NCI-H748 treated with DMSO at 0.1 percent for 48 hours (cell line): ENCODE data around the gene MAN1C1.
"Not testable (repeated sequence)": the region's sequence is repeated elsewhere in the genome, so short reads cannot be mapped to it uniquely, and the experiment has no call there.

Experiments used
- DNase-seq: peaks from one replicate; lab custom pipeline; 2025; lab: John Stamatoyannopoulos, UW

Gene MAN1C1

GRCh38 chr1:25636141-25636540 lies 19.6 kb downstream of the MAN1C1 start:
- not testable (repeated sequence) for DNase-seq

DNA sequence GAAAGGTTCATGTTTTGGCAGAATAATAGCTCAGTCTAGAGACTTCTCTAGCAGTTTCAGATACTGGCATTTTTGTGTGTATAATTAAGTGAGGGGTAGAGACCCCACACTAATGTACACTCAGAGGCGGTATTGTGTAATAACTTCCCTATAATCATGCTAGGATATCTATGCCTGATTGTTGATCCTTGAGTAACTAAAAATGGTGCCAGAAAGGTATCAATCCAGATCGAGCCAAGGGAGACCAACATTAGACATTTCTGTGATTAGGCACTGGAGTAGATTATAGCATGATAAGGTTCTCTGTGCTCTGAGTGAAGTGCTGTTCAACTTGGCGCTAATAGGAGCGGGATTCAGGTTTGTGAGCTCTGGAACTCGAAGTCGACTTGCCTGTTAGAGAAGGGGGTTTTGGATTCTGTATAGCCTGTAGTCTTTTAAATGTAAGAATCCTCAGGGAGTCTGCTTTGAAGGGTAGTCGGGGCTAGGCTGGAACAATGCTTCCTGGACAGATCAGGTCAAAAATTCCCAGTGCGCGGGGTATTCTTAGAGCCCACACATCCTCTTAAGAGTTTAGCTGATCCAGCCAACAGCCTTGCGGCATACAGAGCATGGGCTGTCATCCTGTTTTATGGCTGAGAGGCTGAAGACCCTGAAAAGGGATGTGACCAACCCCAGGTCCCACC lies 24.2 kb downstream of the MAN1C1 start:
- DNase-seq: no peak

DNA sequence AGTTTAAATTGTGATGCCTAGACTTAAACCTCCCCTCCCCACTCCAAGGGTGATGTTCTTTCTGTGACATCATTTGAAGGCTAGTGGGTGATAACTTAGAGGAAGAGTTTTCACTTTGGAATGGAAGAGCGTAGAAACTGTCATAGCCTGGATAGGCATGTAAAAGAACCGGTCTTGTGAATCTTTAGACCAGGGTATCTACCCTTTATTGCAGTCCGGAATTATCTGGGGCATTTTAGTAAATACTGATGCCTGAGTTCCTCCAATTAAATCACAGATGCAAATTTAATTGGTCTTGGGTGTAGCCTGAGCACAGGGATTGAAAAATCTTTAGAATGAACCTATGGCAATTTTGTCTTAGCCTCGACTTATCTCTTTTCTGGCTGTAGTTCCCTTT lies 24.7 kb downstream of the MAN1C1 start:
- DNase-seq: no peak

- no peak for DNase-seq
Measured at GRCh38 chr1:25641931-25642573, 25.5 kb downstream of the MAN1C1 start.

DNA sequence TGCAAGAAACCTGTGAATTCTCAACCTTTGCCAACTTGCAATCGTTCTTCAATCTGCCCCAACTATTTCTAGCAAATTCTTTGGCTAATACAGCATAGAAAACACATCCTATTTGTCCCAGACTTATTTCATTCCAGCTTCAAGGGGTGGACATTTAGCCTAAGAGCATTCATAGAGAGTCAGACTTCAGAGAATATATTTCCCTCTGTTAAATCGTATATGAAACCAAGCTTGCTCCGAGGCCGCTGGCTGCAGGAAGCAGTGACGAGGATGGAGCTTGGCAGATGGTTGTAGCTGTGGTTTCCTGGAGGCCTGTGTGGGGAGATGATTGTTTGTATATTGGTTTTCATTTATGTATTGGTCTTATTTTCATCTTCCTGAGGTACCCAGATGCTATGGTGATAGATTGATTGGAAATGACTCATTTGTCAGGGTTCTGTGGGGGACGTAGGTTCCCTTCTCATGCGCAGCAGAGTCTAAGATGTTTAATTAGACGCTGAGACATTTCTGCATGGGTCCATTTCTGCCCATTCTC lies 26.1 kb downstream of the MAN1C1 start:
- DNase-seq: no peak

GRCh38 chr1:25643929-25644328 lies 27.3 kb downstream of the MAN1C1 start:
- no peak for DNase-seq

GRCh38 chr1:25644962-25645361 lies 28.4 kb downstream of the MAN1C1 start:
- DNase-seq: no peak

DNA sequence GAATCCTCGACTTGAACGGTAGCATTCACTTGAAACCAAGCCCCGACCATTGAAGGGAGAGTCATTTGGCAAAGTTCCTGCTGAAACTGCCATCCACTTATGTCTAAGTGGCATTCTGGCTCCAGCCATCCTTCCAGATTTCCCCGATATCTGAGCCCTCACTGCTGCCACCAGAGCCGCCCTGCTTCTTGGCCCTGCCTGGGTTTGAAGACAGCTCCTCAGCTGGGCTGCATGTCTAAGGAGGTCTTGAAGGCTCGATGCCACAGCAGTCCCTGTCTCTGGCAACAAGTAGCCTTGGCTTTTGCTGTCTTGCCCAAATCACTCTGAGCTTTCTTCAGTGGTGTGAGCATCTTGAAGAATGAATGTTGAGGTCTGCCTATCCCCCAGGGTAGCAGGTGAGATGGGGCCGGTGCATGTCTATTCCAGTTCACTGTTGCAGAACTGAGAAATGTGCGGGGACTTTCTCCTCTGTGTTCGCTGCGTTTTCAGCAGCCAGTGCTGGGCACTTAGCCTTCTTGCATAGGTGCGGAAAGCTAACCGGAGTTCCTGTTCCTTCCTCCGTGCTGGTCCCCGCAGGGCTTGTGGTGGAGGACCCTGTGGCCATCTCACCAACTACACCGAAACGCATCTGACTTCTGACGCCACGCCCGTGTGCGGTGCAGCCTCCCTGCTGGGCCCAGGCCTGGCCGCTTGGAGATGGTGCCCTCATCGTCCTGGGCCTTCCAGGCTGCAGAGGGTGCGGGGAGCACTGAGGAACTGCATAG lies 29.2 kb downstream of the MAN1C1 start:
- DNase-seq: no peak

DNA sequence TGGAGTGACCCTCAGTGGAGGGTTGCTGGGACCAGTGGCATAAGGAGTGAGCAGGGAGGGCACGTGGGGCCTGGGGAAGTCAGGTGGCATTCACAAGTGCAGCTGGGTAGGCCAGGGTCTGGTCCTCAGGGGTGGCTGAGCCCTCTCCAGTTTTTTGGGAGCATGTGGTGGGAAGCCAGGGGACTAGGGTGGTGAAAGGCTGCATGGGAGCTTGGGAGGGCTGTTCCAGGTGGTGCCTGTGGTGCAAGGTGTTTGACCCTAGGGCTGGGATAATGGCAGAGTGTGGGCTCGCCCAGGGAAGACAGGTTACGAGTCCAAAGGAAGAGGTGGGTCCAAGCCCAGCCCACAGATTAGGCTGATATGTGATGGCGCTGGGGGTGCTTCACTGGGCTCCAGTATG lies 30.5 kb downstream of the MAN1C1 start:
- DNase-seq: no peak

- DNase-seq: no peak
Measured at GRCh38 chr1:25647863-25648262, 31.3 kb downstream of the MAN1C1 start.

DNA sequence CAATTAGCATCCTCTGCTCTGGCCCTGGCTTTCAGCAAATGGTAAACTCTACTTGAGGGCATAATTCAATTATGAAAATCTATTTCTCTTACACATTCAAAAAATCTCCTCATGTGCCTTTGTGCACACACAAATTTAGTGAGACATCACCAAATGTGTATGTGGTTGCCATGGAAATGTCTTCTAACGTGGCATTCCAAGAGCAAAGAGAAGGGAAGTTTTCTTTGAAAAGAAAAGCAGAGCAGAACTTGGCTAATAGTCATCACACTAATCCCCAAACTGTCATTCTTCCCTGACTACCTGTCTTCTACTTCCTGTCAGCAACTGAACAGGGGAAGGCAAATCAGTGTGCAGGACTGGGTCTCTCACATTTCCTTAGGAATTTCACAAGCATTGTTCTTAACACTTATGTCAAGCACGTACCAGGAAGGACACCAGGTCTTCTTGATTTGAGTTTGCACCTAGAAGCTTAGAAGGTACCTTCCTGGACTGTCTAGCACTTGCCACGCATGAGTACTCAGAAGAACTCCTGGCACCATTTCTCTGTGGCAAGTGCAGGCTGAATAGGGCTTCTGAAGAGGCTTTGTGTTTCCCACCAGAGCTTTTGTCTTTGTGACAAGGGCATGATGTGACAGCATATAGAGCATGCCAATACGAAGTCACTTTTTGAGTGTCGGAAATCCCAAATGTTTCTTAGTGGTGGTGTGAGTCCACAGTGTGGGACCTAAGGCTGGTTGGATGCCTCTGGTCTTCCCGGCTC lies 32.3 kb downstream of the MAN1C1 start:
- DNase-seq: no peak

DNA sequence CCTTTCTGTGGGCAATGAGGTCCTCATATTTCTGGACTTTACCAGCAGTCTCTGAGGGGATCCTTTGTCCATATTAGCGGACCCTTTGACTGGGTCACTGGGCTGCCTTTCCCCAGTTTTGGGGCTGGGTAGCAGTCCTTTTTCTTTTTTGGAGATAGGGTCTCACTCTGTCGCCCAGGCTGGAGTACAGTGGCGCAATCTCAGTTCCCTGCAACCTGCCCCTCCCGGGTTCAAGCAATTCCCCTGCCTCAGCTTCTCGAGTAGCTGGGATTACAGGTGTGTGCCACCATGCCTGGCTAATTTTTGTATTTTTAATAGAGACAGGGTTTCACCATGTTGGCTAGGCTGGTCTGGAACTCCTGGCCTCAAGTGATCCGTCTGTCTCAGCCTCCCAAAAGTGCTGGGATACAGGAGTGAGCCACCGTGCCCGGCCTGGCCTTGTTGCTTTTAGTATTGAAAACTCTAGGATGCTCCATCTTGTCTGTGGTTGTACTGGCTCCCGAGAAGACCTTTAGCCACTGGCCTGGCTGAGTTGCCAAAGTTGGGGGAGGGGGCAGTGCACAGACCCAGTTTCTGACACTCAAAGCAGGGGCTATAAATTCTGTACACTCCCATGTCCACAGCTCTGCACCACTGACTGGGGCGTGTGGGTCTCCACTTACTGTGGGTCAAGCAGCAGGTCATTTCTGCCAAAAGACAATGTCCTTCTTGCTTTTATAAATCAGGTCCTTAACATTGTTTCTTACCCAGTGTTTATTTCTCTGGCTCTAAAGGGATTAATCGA lies 33.1 kb downstream of the MAN1C1 start:
- DNase-seq: no peak

DNA sequence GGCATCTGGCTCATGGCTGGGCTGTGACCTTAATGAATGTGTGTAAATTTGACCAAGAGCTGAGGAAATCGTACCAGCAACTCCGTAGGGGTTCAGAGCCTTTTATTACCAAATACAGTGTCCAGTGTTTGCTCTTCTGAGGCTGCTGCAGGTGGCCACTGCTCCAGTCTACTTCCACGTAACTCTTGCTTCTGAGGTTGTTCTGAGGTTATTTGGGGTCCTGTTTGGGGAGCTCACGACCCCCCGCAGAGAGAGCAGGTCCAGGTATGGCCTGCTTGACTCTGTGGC lies 33.6 kb downstream of the MAN1C1 start:
- no peak for DNase-seq

DNA sequence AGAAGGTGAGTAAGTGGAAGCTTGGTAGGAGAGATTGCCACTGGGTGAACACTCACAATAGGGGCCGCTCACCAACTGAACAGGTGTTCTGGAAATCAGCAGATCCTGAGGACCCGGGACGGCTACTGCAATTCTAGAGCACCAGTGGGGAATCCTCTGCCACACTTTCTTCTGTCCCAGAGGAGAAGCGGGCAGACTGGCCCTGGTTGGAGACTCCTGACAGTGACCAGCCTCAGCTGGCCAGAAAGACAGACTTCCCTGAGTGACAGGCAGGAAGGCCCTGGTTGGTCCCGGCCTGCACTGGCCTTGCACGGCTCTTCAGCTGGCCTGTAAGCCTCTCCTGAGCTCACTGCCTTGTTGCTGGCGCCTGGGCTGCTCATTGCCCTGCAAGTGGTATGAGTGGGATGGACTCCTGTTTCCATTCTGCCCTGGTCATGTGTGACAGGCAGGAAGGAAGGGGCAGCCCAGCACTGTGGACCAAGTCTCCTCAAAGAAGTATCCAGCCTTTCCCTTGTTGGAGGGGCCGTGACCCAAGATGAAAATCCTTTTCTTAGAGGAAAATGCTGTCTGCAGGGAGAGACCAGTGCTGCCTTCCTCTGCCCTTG lies 34.5 kb downstream of the MAN1C1 start:
- no peak for DNase-seq

DNA sequence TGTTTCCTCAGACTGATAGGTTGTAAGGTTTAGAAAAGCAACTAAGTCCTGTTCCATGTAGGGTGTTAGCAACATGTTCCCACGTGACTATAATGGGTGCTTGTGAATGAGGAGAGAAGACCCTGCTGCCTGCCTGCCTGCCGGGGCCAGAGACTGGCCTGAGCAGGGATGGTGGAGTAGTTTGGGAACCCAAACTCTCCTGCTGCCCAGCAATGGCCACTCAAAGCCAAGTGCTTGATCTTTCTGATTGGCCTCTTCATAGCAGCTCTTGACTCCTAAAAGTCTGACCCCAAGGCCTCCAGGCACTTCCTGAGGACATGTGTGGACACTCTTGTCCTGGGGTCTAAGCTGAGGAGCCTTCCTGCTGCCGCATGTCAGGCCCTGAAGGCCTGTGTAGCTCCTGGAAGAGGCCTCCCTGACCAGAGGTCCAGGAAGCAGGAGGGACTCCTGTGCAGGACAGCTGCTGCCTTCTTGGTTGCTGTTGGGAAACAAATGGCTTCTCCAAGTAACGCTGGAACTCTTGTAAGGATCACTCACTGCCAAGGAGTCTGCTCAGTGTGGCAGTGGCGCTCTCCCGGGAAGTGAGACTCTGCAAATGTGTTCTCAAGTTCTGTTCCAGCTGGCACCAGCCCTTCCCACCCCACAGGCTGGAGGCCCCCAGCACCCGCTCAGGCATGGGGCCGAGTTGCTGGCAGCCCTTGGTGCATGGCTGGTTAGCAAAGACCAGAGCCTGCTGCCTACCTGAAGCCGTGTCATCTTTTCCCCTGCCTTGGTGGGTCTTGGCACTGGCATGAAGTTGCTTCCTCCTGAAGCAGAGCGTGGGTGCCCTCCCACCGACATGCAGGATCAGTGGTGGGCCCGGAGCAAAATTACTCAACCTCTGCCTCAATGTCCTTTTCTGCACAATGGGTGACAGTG lies 35.5 kb downstream of the MAN1C1 start:
- DNase-seq: no peak

- DNase-seq: no peak
Measured at GRCh38 chr1:25653558-25653957, 37.0 kb downstream of the MAN1C1 start.

DNA sequence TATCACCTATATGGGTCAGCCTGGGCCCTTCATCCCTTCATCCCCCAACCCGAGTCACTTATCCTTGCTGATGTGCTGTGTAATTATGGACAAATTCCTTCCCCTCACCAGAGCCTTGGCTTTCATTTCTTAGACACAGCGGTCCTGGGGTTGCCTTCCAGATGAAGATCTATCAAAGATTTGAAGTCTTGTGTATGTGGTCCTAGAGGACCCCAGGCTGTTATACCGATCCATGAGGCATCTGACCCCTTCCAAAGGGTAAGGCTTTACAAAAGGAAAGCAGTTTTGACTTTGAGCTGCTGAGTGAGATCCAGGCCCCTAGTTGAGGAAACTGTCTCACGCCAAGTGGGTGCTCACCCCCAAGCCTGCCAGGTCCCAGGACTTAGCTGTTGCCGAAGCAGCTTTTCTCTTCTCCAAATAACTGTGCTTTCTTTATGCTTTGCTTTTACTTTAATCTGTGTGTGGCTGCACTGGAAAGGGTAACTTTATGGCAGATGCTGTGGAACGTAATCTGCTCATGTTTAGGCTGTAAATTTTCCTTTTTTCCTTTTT lies 37.6 kb downstream of the MAN1C1 start:
- DNase-seq: no peak

DNA sequence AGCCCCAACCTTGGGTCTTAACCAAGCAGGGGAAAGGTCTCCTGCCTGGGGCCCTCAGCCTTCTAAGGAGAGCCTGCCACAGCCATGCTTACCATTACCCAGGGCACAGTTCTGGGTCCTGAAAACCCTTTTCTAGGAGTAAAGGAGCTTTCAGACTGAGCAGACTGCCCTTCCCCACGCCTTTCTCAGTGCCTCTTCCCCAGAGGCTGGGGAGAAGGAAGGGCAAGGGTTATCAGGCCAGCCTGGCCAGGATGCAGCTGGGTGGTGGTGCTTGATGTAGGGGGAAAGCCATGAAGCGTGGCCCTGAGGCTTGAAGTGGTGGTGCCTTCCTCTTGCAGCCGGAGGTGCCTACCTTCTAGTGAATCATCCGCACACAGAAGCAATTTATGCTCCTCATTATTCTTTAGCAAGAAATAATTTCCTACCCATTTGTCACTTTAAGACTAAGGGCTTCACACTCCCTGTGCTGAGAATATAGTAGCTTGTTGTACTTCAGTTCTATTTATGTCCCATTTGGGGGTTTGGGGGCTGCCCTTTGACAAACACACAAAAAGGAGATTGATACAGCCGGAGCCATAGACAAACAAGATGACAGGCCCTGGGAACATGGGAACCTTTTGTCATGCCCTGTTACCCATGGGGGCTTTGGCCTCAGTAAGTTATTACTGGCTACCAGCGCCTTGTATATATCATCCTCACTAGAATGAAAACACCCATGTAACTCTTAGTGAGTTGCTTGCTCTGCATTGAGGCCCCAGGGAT lies 40.7 kb downstream of the MAN1C1 start:
- DNase-seq: no peak
